Neural cell (in vitro differentiated cells): ENCODE results near the gene TCF4. TPM values are rescaled to one million over a fixed set of nuclear protein-coding genes. Genes with fewer than 3 reads are reported as not detected.

Experiments
- H2AFZ ChIP-seq: fragments of 200-600, 300-800 bp; sonication (generic), shearing (Covaris generic); 2 replicates; pipeline ENCODE4 v1.6.0; 2014; ENCODE audit warnings: low read depth, mild to moderate bottlenecking, antibody characterized with exemption, low read length, moderate library complexity
- H3F3A ChIP-seq: fragments of 200-600 bp; shearing (Covaris generic); 2 replicates; pipeline ENCODE4 v1.6.1; 2016; ENCODE audit warnings: mild to moderate bottlenecking, moderate library complexity, mixed read lengths, antibody characterized with exemption, low read length; ENCODE audit not compliant: insufficient read depth, poor library complexity, severe bottlenecking
- H3K27ac ChIP-seq: fragments of 200-600, 300-800 bp; sonication (generic), shearing (Covaris generic); 2 replicates; pipeline ENCODE4 v1.5.1; 2014; ENCODE audit warnings: mild to moderate bottlenecking, low read length, moderate library complexity
- H3K27me3 ChIP-seq: fragments of 300-800, 200-600 bp; sonication (generic), shearing (Covaris generic); 2 replicates; pipeline ENCODE4 v1.6.0; 2014; ENCODE audit warnings: mild to moderate bottlenecking, low read depth, low read length, moderate library complexity; ENCODE audit not compliant: insufficient read depth
- H3K36me3 ChIP-seq: fragments of 300-800, 200-600 bp; sonication (generic), shearing (Covaris generic); 2 replicates; pipeline ENCODE4 v1.5.1; 2014; ENCODE audit warnings: mild to moderate bottlenecking, antibody characterized with exemption, low read length, moderate library complexity; ENCODE audit not compliant: insufficient read depth
- H3K4me2 ChIP-seq: fragments of 300-800, 200-600 bp; sonication (generic), shearing (Covaris generic); 2 replicates; pipeline ENCODE4 v1.6.0; 2014; ENCODE audit warnings: mild to moderate bottlenecking, low read length
- H3K4me3 ChIP-seq: fragments of 300-800, 200-600 bp; sonication (generic), shearing (Covaris generic); 2 replicates; pipeline ENCODE4 v1.5.1; 2014; ENCODE audit warnings: mild to moderate bottlenecking, low read length, moderate library complexity
- H3K79me2 ChIP-seq: fragments of 200-600 bp; shearing (Covaris generic); replicated peaks from 2 replicates; pipeline ENCODE4 v1.6.0; 2014; ENCODE audit warnings: mild to moderate bottlenecking, low read length, moderate library complexity; ENCODE audit not compliant: insufficient read depth
- H3K9ac ChIP-seq: fragments of 300-800, 200-600 bp; sonication (generic), shearing (Covaris generic); 2 replicates; pipeline ENCODE4 v1.6.1; 2016; ENCODE audit warnings: mild to moderate bottlenecking, low read length, mixed read lengths
- H3K9me2 ChIP-seq: fragments of 200-600 bp; shearing (Covaris generic); 2 replicates; pipeline ENCODE4 v1.6.1; 2016; ENCODE audit warnings: mild to moderate bottlenecking, low read length, mixed read lengths; ENCODE audit not compliant: insufficient read depth
- H3K9me3 ChIP-seq: fragments of 200-600, 300-800 bp; sonication (generic), shearing (Covaris generic); 2 replicates; pipeline ENCODE4 v1.6.1; 2016; ENCODE audit warnings: mild to moderate bottlenecking, mixed run types, low read length, moderate library complexity, mixed read lengths
- H4K20me1 ChIP-seq: fragments of 200-600 bp; shearing (Covaris generic); 2 replicates; pipeline ENCODE4 v1.6.1; 2016; ENCODE audit warnings: mild to moderate bottlenecking, mixed run types; ENCODE audit not compliant: insufficient read depth
- CTCF ChIP-seq: fragments of 450-650 bp; IDR thresholded peaks from 2 replicates; pipeline ENCODE4 v1.5.1; 2014; ENCODE audit warnings: antibody characterized with exemption, mild to moderate bottlenecking, moderate library complexity; ENCODE audit not compliant: poor library complexity, severe bottlenecking
- EP300 ChIP-seq: fragments of 450-650 bp; conservative IDR thresholded peaks from 2 replicates; pipeline ENCODE4 v1.6.1; 2014; ENCODE audit warnings: antibody characterized with exemption, mild to moderate bottlenecking, moderate library complexity; ENCODE audit not compliant: poor library complexity, severe bottlenecking
- EZH2 ChIP-seq: fragments of 200-600, 300-800 bp; shearing (Covaris generic), sonication (generic); IDR thresholded peaks from 2 replicates; pipeline ENCODE4 v1.6.1; 2014; ENCODE audit warnings: antibody characterized with exemption, low read length, borderline replicate concordance, mild to moderate bottlenecking; ENCODE audit not compliant: insufficient read depth, poor library complexity, severe bottlenecking
- MXI1 ChIP-seq: fragments of 450-650 bp; conservative IDR thresholded peaks from 2 replicates; pipeline ENCODE4 v1.6.1; 2014; ENCODE audit warnings: antibody characterized with exemption, mild to moderate bottlenecking; ENCODE audit not compliant: poor library complexity, severe bottlenecking
- POLR2AphosphoS5 ChIP-seq: IDR thresholded peaks from 2 replicates; pipeline ENCODE4 v1.6.1; 2012
- RAD21 ChIP-seq: fragments of 450-650 bp; conservative IDR thresholded peaks from 2 replicates; pipeline ENCODE4 v1.6.1; 2014; ENCODE audit warnings: antibody characterized with exemption, mild to moderate bottlenecking, moderate library complexity
- REST ChIP-seq: IDR thresholded peaks from 2 replicates; pipeline ENCODE4 v1.6.1; 2012; ENCODE audit warnings: borderline replicate concordance
- SMC3 ChIP-seq: fragments of 450-650 bp; conservative IDR thresholded peaks from 2 replicates; pipeline ENCODE4 v1.6.1; 2014; ENCODE audit warnings: antibody characterized with exemption, mild to moderate bottlenecking, moderate library complexity; ENCODE audit not compliant: poor library complexity
- TAF1 ChIP-seq: IDR thresholded peaks from 2 replicates; pipeline ENCODE4 v1.6.1; 2012; ENCODE audit warnings: low read depth
- polyA plus RNA-seq: library from polyadenylated mRNA; depleted of rRNA; stranded (reverse); fragments of >200 nt; gene quantifications from 2 replicates; pipeline ENCODE4 v1.2.3, GENCODE V29; 2014

The TCF4 gene
- polyA plus RNA-seq, 1 donor from 2014 or later = 7.0 TPM

- Histone ChIP-seq H3K27me3 (no peaks in the 10 kb centered on the region), H3K4me3 (no peak overlapping the region), H4K20me1 (no peaks in the 10 kb centered on the region), H3K27ac (no peak overlapping the region), H3K9me3 (no peaks in the 10 kb centered on the region), H3F3A (peaks cover 3% of the 10 kb centered on the region), H3K36me3 (no peaks in the 10 kb centered on the region), H3K4me2 (no peak overlapping the region), H2AFZ (no peak overlapping the region), H3K9ac (no peak overlapping the region), H3K79me2 (no peaks in the 10 kb centered on the region), H3K9me2 (no peaks in the 10 kb centered on the region)
- TF ChIP-seq CTCF (no peak), TAF1 (no peak), EP300 (no peak), EZH2 (no peak), MXI1 (no peak), RAD21 (no peak), SMC3 (no peak), REST (no peak), POLR2AphosphoS5 (no peak)
Measured at GRCh38 chr18:55345103-55345950, 242.7 kb downstream of the TCF4 start.

- TF ChIP-seq POLR2AphosphoS5 = no peak
- peak; percentile 86 for TF ChIP-seq RAD21
- peak; percentile 80 for TF ChIP-seq CTCF
- TF ChIP-seq EZH2 = no peak
- TF ChIP-seq MXI1 = no peak
- TF ChIP-seq EP300 = no peak
- TF ChIP-seq REST = no peak
- TF ChIP-seq TAF1 = no peak
- peak; percentile 79 for TF ChIP-seq SMC3
- Histone ChIP-seq H4K20me1 (no peaks in the 10 kb centered on the region), H3K79me2 (no peaks in the 10 kb centered on the region), H3K4me3 (no peak overlapping the region), H3K9me3 (no peaks in the 10 kb centered on the region), H3K36me3 (no peaks in the 10 kb centered on the region), H3K27ac (no peak overlapping the region), H2AFZ (no peak overlapping the region), H3F3A (peaks cover 3% of the 10 kb centered on the region), H3K9me2 (no peaks in the 10 kb centered on the region), H3K27me3 (no peaks in the 10 kb centered on the region), H3K4me2 (no peak overlapping the region), H3K9ac (no peak overlapping the region)
Measured at GRCh38 chr18:55343396-55344073, 244.5 kb downstream of the TCF4 start.
